Caco-2 (cell line): ENCODE data around the gene TSPAN8. TPM values are rescaled to one million over a fixed set of nuclear protein-coding genes. Genes with fewer than 3 reads are reported as not detected.

Experiments
- BruUV-seq: library from RNA; stranded (reverse); fragments of 400-500 nt; replicated peaks from 2 replicates; lab custom pipeline; 2021; lab: Mats Ljungman, UMichigan
- CTCF ChIA-PET: fragments of 300-600 bp; sonication (Branson Sonifier 250); formaldehyde crosslinking; loops from one replicate; lab custom pipeline; 2022; ENCODE audit warnings: antibody characterized with exemption; lab: Charles Lee
- POLR2A ChIA-PET: fragments of 300-600 bp; sonication (Branson Sonifier 250); formaldehyde crosslinking; loops from one replicate; lab custom pipeline; 2022; ENCODE audit warnings: antibody characterized with exemption; lab: Charles Lee
- DNase-seq, 2 experiments: peaks; one replicate each; pipeline versions ENCODE4 v3.0.0 to v3.0.0-alpha.2; 2020 to 2022
- H3K27me3 ChIP-seq: replicated peaks from 2 replicates; pipeline ENCODE4 v1.6.0; 2011; ENCODE audit warnings: low read length; ENCODE audit not compliant: control insufficient read depth, insufficient read depth
- H3K36me3 ChIP-seq: 2 replicates; pipeline ENCODE4 v1.5.1; 2011; ENCODE audit warnings: low read length; ENCODE audit not compliant: control insufficient read depth, insufficient read depth
- H3K4me1 ChIP-seq: fragments of 250-450 bp; sonication (Bioruptor Pico); 2 replicates; pipeline ENCODE4 v1.5.1; 2020; ENCODE audit warnings: mild to moderate bottlenecking
- H3K4me3 ChIP-seq: 2 replicates; pipeline ENCODE4 v1.5.1; 2011; ENCODE audit warnings: low read depth, mild to moderate bottlenecking, control low read depth, low read length
- H3K9me3 ChIP-seq: fragments of 250-450 bp; sonication (Bioruptor Pico); 2 replicates; pipeline ENCODE4 v1.5.1; 2020; ENCODE audit warnings: mild to moderate bottlenecking, moderate library complexity
- H3K27ac Mint-ChIP-seq: one replicate; pipeline ENCODE4 v1.8.0; 2022; ENCODE audit warnings: mixed read lengths; ENCODE audit not compliant: unreplicated experiment
- H3K27me3 Mint-ChIP-seq: one replicate; pipeline ENCODE4 v1.8.0; 2022; ENCODE audit warnings: mixed read lengths; ENCODE audit not compliant: insufficient read depth, unreplicated experiment
- H3K36me3 Mint-ChIP-seq: one replicate; pipeline ENCODE4 v1.8.0; 2022; ENCODE audit warnings: mild to moderate bottlenecking, mixed read lengths; ENCODE audit not compliant: insufficient read depth, unreplicated experiment
- H3K4me1 Mint-ChIP-seq: one replicate; pipeline ENCODE4 v1.8.0; 2022; ENCODE audit warnings: low read depth, mixed read lengths; ENCODE audit not compliant: unreplicated experiment
- H3K4me3 Mint-ChIP-seq: one replicate; pipeline ENCODE4 v1.8.0; 2022; ENCODE audit warnings: mild to moderate bottlenecking, moderate library complexity, mixed read lengths; ENCODE audit not compliant: unreplicated experiment
- H3K9me3 Mint-ChIP-seq: one replicate; pipeline ENCODE4 v1.8.0; 2022; ENCODE audit warnings: mixed read lengths; ENCODE audit not compliant: unreplicated experiment
- CTCF ChIP-seq, 2 experiments: fragments of 200-600 bp in 1 of 2; IDR thresholded peaks; 1 replicate in 1 of 2; 2 replicates in 1 of 2; pipeline versions ENCODE4 v1.5.1 to v1.8.0; 2011 to 2022; ENCODE audit warnings: antibody characterized with exemption in 1 of 2, control low read depth in 1 of 2, inconsistent platforms in 1 of 2, low read depth in 1 of 2, low read length in 1 of 2, mild to moderate bottlenecking in 1 of 2, moderate library complexity in 1 of 2; ENCODE audit not compliant: insufficient read depth in 1 of 2, severe bottlenecking in 1 of 2, unreplicated experiment in 1 of 2
- intact Hi-C: fragments of 100-400 bp; cut with micrococcal nuclease; formaldehyde crosslinking; loops from one replicate; pipeline ENCODE4 v1.10.0; 2022; ENCODE audit not compliant: unreplicated experiment
- total RNA-seq: library from RNA; stranded (reverse); gene quantifications from 2 replicates; pipeline ENCODE4 v1.2.3, GENCODE V29; 2022

Gene TSPAN8
- total RNA-seq, 1 experiment from 2014 or later = 86.4 TPM

DNA sequence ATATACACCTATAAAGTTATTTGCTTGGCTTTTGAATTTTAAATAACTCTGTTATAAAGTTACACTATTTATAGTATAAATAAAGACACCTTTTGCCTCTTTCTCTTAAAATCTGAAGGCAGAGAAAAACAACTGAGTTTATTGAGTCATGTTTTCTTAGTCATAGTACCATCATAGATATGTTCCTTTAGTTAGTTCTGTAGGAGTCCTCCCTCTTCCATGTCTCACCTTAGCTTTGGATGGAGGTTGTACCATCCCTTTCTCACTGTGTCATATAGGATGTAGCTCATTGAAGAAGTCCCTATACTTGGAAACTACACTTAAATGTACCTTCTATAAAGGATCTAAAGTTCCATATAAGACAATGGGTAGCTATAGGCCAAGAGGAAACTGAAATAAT is 39.7 kb upstream of the TSPAN8 start:
- Mint-ChIP-seq H3K4me3 (no peak overlapping the region), H3K36me3 (no peaks in the 10 kb centered on the region), H3K4me1 (peaks cover 10% of the 10 kb centered on the region), H3K27ac (no peak overlapping the region), H3K27me3 (no peaks in the 10 kb centered on the region), H3K9me3 (peaks cover 8% of the 10 kb centered on the region)
- DNase-seq = no peak
- POLR2A ChIA-PET = no interaction called here
- no peak for TF ChIP-seq CTCF (IDR thresholded peaks at IDR 0.05; ENCODE audit: insufficient read depth in 1 of 2, low read depth in 1 of 2, low read length in 1 of 2, severe bottlenecking in 1 of 2, unreplicated experiment in 1 of 2)
- BruUV-seq = no TSS peak
- intact Hi-C loops = no loop called here
- Histone ChIP-seq H3K36me3 (no peaks in the 10 kb centered on the region), H3K27me3 (no peaks in the 10 kb centered on the region), H3K9me3 (no peaks in the 10 kb centered on the region), H3K4me1 (peaks cover 28% of the 10 kb centered on the region), H3K4me3 (no peak overlapping the region)
- CTCF ChIA-PET = no interaction called here

- Histone ChIP-seq H3K4me3 (no peak overlapping the region), H3K4me1 (peaks cover 28% of the 10 kb centered on the region), H3K36me3 (no peaks in the 10 kb centered on the region), H3K9me3 (no peaks in the 10 kb centered on the region), H3K27me3 (no peaks in the 10 kb centered on the region)
- TF ChIP-seq CTCF (IDR thresholded peaks at IDR 0.05; ENCODE audit: insufficient read depth in 1 of 2, low read depth in 1 of 2, low read length in 1 of 2, severe bottlenecking in 1 of 2, unreplicated experiment in 1 of 2) = no peak
- peak overlapping the region; percentile 85 for H3K27ac Mint-ChIP-seq
- no peaks in the 10 kb centered on the region for H3K36me3 Mint-ChIP-seq
- intact Hi-C loops = loop anchor here (1.0 kb wide), 1 partner anchor 37 kb away; no protein-coding TSS in a partner anchor
- DNase-seq = peak; percentile 55
- H3K9me3 Mint-ChIP-seq = peaks cover 8% of the 10 kb centered on the region
- CTCF ChIA-PET = no interaction called here
- POLR2A ChIA-PET = no interaction called here
- H3K4me1 Mint-ChIP-seq = peaks cover 10% of the 10 kb centered on the region
- H3K4me3 Mint-ChIP-seq = peak overlapping the region; percentile 32
- H3K27me3 Mint-ChIP-seq = no peaks in the 10 kb centered on the region
- no TSS peak for BruUV-seq
Measured at GRCh38 chr12:71195338-71195896, 37.6 kb upstream of the TSPAN8 start.

- BruUV-seq = no TSS peak
- ChIA-PET POLR2A (no interaction called here), CTCF (no interaction called here)
- Mint-ChIP-seq H3K27me3 (no peaks in the 10 kb centered on the region), H3K4me1 (peaks cover 10% of the 10 kb centered on the region), H3K36me3 (no peaks in the 10 kb centered on the region), H3K4me3 (no peak overlapping the region), H3K9me3 (peaks cover 8% of the 10 kb centered on the region), H3K27ac (no peak overlapping the region)
- intact Hi-C loops = loop anchor here (1.0 kb wide), 1 partner anchor 36 kb away; no protein-coding TSS in a partner anchor
- DNase-seq = no peak
- H3K4me1 ChIP-seq = peaks cover 28% of the 10 kb centered on the region
- H3K9me3 ChIP-seq = no peaks in the 10 kb centered on the region
- H3K4me3 ChIP-seq = no peak overlapping the region
- no peak for TF ChIP-seq CTCF (IDR thresholded peaks at IDR 0.05; ENCODE audit: insufficient read depth in 1 of 2, low read depth in 1 of 2, low read length in 1 of 2, severe bottlenecking in 1 of 2, unreplicated experiment in 1 of 2)
- no peaks in the 10 kb centered on the region for H3K36me3 ChIP-seq
- no peaks in the 10 kb centered on the region for H3K27me3 ChIP-seq
Measured at GRCh38 chr12:71194657-71195056, 36.9 kb upstream of the TSPAN8 start.
